Gastroesophageal sphincter (tissue), 3 donors: ENCODE data around the gene SCYGR8.

Experiments
- CTCF ChIP-seq, 4 experiments: fragments of 200-600 bp in 2 of 4; fragments of 450-650 bp in 2 of 4; sonication (generic) in 1 of 4; IDR thresholded peaks; one replicate each; pipeline ENCODE4 v1.5.1; 2017 to 2019; ENCODE audit warnings: antibody characterized with exemption in 4 of 4, mild to moderate bottlenecking in 2 of 4, moderate library complexity in 2 of 4
- POLR2A ChIP-seq, 2 donors: fragments of 450-650 bp; IDR thresholded peaks; one replicate each; pipeline ENCODE4 v1.6.1; 2017; ENCODE audit warnings: antibody characterized with exemption in 2 of 2, mild to moderate bottlenecking in 2 of 2, moderate library complexity in 1 of 2
- POLR2AphosphoS5 ChIP-seq: sonication (generic); formaldehyde crosslinking; IDR thresholded peaks from one replicate; pipeline ENCODE4 v1.6.1; 2017; ENCODE audit warnings: antibody characterized with exemption

DNA sequence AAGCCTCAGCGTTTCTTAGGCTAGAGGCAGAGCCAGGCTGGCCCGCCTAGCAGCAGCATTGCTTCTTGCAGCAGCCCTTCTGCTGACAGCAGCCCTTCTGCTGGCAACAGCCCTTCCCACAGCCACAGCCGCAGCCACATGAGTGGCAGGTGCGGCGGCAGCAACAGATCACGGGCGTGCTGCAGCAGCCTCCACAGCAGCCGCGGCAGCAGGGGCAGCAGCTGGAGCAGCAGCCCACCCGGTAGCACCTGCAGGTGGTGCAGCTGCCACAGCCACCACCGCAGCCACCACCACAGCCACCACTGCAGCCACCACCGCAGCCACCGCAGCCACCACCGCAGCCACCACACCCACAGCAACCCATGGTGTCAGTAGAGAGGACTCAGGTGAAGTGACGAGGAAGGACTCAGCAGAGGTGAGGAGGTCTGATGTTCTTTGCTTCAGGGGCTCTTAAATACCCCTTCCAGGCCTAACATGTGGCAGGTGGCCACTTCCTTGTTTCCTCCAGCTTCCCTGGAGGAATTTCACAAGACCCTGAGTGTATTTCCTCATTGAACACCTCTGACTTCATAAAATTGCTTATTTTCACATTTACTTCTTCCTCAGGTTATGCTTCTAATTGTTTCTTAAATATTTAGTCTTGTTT lies 21.2 kb upstream of the SCYGR8 start, which contains the start of gene SCYGR6:
- TF ChIP-seq CTCF (IDR thresholded peaks at IDR 0.05) (no peak), POLR2A (IDR thresholded peaks at IDR 0.05) (no peak), POLR2AphosphoS5 (no peak)
